Right ventricle myocardium inferior (tissue), 1 donor: ENCODE results near the gene MRPL4. TPM values are rescaled to one million over a fixed set of nuclear protein-coding genes. Genes with fewer than 3 reads are reported as not detected.
"Not testable (repeated sequence)": the region's sequence is repeated elsewhere in the genome, so short reads cannot be mapped to it uniquely, and the experiment has no call there.

Experiments
- ATAC-seq: fragments of 200-7000 bp; cut with Tn5 transposase; one replicate; pipeline ENCODE4 v1.9.1; 2020; ENCODE audit warnings: mild to moderate bottlenecking, moderate library complexity
- DNase-seq: peaks from one replicate; pipeline ENCODE4 v3.0.0; 2021; ENCODE audit errors: missing footprints
- intact Hi-C: fragments of 100-400 bp; cut with DNase I; formaldehyde crosslinking; loops from one replicate; pipeline ENCODE4 v1.11.0; 2022
- total RNA-seq: library from RNA; stranded (reverse); fragmentation: NEBNext Ultra II Directional; extraction: Animal tissue kit (Norgen Biotek cat#: 25700); gene quantifications from one replicate; pipeline ENCODE4 v1.2.1, GENCODE V29; 2021
- donor health status: DM: no; HTN: yes; CAD: no; lungs with severe emphysema.

The MRPL4 gene
- total RNA-seq, 1 donor from 2014 or later, result 70.1 TPM

DNA sequence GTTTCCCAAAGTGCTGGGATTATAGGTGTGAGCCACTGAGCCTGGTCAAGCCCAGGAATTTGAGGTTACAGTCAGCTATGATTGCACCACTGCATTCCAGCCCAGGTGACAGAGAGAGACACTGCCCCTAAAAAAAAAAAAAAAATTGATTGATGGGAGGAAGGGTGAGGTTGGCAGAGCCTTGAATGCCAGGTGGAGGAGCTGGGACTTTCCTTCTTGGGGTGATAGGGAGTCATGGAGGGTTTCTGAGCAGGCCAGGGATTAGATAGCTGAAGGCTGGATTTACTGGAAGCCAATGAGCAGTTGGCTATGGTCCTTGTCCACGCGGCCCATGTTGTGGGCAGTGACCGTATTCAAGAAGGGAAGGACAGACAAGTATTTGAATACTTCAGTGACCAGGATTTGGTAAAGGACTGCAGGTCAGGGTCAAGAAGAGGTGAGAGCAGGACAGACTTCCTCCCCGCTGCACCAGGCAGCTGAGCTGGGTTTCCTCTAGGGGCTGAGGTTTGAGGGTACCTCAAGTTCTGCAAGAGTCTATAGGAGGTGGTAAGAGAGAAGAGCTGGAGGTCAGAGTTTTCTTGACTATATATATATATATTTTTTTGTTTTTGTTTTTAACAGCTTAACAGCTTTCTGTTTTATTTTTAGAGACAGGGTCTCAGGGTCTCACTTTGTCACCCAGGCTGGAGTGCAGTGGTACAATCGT is 27.9 kb downstream of the MRPL4 start:
- DNase-seq, result peak; percentile 32
- no peak for ATAC-seq
- intact Hi-C loops, result no loop called here

DNA sequence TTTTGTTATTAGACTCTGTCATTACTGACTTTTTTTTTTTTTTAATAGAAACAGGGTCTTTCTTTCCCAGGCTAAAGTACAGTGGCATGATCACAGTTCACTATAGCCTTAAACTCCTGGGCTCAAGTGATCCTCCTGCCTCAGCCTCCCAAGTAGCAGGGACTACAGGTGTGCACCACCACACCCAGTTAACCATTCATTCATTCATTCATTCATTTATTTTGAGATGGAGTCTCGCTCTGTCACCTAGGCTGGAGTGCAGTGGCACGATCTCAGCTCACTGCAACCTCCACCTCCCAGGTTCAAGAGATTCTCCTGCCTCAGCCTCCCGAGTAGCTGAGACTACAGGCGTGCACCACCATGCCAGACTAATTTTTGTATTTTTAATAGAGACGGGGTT is 30.0 kb downstream of the MRPL4 start:
- DNase-seq, intact Hi-C loops, ATAC-seq: not testable (repeated sequence)

DNA sequence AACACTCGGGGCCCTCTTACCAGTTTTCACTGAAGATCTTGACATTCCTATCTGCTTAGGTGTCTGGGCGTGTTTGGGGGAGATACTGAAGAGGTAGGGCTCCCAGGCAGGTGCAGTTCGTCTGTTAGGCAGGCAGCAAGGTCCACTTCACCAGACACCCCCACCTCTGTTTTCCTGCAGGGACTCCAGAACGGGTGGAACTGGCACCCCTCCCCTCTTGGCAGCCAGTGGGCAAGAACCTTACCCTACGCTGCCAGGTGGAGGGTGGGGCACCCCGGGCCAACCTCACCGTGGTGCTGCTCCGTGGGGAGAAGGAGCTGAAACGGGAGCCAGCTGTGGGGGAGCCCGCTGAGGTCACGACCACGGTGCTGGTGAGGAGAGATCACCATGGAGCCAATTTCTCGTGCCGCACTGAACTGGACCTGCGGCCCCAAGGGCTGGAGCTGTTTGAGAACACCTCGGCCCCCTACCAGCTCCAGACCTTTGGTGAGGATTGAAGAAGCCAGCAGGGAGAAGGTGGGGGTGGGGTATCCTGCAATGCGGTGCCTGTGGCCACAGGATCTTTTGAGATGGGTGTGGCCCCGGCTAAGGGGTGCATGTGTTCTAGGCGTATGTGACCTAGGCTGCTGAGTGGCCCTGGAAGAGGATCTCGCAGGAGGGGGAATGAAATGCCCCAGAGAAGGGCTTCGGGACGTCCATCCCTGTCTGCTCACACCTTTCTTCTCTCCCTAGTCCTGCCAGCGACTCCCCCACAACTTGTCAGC is 31.5 kb downstream of the MRPL4 start:
- ATAC-seq, result no peak
- intact Hi-C loops, result no loop called here
- peak; percentile 53 for DNase-seq

DNA sequence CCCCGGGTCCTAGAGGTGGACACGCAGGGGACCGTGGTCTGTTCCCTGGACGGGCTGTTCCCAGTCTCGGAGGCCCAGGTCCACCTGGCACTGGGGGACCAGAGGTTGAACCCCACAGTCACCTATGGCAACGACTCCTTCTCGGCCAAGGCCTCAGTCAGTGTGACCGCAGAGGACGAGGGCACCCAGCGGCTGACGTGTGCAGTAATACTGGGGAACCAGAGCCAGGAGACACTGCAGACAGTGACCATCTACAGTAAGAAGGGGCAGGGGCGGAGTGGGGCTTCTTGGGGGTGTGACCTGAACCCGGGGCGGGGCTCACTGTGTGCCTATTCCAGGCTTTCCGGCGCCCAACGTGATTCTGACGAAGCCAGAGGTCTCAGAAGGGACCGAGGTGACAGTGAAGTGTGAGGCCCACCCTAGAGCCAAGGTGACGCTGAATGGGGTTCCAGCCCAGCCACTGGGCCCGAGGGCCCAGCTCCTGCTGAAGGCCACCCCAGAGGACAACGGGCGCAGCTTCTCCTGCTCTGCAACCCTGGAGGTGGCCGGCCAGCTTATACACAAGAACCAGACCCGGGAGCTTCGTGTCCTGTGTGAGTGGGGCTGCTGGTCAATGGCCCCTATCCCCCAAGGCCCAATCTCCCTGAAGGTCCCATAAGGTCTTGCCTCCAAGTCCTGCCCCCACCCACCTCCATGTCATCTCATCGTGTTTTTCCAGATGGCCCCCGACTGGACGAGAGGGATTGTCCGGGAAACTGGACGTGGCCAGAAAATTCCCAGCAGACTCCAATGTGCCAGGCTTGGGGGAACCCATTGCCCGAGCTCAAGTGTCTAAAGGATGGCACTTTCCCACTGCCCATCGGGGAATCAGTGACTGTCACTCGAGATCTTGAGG is 32.3 kb downstream of the MRPL4 start:
- ATAC-seq, result no peak
- peak; percentile 31 for DNase-seq
- intact Hi-C loops, result no loop called here

DNA sequence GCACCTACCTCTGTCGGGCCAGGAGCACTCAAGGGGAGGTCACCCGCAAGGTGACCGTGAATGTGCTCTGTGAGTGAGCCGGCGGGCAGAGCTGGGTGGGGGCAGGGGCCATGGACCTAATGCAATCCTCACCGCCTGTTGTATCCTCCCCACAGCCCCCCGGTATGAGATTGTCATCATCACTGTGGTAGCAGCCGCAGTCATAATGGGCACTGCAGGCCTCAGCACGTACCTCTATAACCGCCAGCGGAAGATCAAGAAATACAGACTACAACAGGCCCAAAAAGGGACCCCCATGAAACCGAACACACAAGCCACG is 32.9 kb downstream of the MRPL4 start:
- no peak for ATAC-seq
- peak; percentile 23 for DNase-seq
- intact Hi-C loops, result no loop called here

DNA sequence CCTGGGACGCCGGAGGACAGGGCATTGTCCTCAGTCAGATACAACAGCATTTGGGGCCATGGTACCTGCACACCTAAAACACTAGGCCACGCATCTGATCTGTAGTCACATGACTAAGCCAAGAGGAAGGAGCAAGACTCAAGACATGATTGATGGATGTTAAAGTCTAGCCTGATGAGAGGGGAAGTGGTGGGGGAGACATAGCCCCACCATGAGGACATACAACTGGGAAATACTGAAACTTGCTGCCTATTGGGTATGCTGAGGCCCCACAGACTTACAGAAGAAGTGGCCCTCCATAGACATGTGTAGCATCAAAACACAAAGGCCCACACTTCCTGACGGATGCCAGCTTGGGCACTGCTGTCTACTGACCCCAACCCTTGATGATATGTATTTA is 33.4 kb downstream of the MRPL4 start:
- ATAC-seq (no peak), DNase-seq (peak; percentile 22)
- intact Hi-C loops, result no loop called here

DNA sequence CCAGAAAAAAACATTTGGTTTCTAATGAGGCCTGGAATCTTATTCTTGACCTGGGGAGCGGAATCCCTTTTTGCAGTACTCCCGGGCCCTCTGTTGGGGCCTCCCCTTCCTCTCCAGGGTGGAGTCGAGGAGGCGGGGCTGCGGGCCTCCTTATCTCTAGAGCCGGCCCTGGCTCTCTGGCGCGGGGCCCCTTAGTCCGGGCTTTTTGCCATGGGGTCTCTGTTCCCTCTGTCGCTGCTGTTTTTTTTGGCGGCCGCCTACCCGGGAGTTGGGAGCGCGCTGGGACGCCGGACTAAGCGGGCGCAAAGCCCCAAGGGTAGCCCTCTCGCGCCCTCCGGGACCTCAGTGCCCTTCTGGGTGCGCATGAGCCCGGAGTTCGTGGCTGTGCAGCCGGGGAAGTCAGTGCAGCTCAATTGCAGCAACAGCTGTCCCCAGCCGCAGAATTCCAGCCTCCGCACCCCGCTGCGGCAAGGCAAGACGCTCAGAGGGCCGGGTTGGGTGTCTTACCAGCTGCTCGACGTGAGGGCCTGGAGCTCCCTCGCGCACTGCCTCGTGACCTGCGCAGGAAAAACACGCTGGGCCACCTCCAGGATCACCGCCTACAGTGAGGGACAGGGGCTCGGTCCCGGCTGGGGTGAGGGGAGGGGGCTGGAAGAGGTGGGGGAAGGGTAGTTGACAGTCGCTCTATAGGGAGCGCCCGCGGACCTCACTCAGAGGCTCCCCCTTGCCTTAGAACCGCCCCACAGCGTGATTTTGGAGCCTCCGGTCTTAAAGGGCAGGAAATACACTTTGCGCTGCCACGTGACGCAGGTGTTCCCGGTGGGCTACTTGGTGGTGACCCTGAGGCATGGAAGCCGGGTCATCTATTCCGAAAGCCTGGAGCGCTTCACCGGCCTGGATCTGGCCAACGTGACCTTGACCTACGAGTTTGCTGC is 35.1 kb downstream of the MRPL4 start, which contains the start of gene ICAM4:
Gene ICAM4, plus strand, starts transcription at position 153 of the 935 bp plus-strand sequence. Its CDS starts 58 bp downstream, at position 211.
- intact Hi-C loops, result no loop called here
- DNase-seq, result peak; percentile 91
- ATAC-seq, result peak; percentile 76

DNA sequence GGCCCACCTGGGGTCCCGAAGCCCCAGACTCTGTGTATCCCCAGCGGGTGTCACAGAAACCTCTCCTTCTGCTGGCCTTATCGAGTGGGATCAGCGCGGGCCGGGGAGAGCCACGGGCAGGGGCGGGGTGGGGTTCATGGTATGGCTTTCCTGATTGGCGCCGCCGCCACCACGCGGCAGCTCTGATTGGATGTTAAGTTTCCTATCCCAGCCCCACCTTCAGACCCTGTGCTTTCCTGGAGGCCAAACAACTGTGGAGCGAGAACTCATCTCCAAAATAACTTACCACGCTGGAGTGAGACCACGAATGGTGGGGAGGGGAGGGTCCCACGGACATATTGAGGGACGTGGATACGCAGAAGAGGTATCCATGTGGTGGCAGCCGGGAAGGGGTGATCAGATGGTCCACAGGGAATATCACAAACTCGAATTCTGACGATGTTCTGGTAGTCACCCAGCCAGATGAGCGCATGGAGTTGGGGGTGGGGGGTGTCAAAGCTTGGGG is 36.7 kb downstream of the MRPL4 start:
- DNase-seq, result peak; percentile 67
- intact Hi-C loops, result no loop called here
- ATAC-seq, result no peak

DNA sequence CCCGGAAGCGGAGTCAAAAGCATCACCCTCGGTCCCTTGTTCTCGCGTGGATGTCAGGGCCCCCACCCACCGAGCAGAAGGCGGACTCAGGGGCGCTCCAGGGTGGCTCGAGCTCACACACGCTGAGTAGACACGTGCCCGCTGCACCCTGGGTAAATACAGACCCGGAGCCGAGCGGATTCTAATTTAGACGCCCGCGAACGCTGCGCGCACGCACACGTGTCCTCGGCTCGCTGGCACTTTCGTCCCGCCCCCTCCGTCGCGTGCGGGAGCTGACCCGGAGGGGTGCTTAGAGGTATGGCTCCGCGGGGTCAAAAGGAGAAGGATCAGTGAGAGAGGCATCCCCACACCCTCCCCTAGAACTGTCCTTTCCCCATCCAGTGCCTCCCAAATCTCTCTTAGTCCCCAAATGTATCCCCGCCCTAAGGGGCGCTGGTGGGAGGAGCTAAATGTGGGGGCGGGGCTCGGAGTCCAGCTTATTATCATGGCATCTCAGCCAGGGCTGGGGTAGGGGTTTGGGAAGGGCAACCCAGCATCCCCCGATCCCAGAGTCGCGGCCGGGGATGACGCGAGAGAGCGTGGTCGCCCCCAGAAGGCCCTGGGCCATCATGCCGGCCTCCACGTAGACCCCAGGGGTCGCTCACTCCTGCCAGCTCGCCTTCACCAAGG is 37.3 kb downstream of the MRPL4 start:
- DNase-seq, result peak; percentile 75
- ATAC-seq, result no peak
- intact Hi-C loops, result no loop called here

DNA sequence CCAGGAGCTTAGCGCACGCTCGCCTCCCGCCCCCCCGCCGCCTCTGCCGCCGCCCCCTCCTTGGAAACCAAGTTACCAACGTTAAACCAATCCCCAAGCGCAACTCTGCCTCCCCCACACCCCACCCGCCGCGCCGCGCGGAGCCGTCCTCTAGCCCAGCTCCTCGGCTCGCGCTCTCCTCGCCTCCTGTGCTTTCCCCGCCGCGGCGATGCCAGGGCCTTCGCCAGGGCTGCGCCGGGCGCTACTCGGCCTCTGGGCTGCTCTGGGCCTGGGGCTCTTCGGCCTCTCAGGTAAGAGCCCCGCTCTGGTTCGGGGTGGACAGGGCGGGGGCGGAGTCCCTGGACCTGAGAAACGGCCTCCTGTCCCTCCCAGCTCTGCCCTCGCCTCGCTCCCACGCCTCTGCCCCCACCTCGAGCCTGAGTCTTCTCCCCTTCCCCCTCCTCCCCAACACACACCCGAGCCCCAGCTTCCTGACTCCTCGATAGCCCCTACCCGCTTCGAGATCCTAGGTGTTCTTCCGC is 37.9 kb downstream of the MRPL4 start, which contains the start of gene ICAM5:
Gene ICAM5, plus strand, starts transcription at position 117 of the 521 bp plus-strand sequence. Its CDS starts 92 bp downstream, at position 209.
- no peak for ATAC-seq
- DNase-seq, result peak; percentile 65
- intact Hi-C loops, result no loop called here

DNA sequence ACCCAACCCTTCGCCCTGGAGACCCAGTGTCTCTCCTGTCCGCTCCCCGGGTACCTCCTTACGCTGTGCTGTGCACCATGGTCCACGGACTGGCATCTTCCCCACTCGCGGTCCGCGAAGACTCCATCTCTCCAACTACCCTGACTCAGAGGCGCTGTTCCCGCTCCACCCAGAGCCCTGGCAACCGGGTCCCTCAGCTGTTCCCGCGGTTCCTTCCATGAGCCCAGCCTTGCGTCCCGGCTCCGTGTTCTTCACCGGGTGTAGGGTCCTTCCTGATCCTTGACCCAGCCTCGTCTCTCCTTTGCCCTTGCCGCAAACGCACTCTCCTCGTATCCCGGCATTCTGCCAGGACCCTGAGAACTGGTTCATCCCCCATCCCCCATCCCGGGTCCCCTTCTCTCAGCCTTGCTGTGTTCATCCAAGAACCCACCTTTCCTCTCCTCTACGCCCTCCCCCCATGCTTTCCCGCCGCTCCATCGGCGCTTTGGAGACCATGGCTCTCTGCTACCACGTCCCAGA is 38.4 kb downstream of the MRPL4 start:
- peak; percentile 55 for DNase-seq
- intact Hi-C loops, result no loop called here
- ATAC-seq, result no peak

DNA sequence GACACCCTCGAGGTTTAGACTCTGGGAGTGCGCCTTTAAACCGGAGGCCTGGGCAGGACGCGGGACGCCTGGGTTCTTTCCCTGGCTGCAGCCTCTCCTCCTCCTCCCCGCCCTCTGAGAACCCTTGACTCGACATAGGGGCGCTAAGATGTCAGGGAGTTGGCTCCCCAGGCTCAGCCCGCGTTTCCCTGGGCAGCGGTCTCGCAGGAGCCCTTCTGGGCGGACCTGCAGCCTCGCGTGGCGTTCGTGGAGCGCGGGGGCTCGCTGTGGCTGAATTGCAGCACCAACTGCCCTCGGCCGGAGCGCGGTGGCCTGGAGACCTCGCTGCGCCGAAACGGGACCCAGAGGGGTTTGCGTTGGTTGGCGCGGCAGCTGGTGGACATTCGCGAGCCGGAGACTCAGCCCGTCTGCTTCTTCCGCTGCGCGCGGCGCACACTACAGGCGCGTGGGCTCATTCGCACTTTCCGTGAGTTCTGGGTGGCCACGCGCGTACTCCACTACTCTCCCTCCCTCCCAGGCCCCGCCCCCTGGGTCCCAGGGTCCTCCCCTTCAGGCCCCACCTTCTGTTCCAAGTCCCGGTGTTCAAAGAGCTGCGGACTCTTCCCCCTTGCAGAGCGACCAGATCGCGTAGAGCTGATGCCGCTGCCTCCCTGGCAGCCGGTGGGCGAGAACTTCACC is 39.0 kb downstream of the MRPL4 start:
- intact Hi-C loops, result no loop called here
- peak; percentile 51 for ATAC-seq
- peak; percentile 91 for DNase-seq

DNA sequence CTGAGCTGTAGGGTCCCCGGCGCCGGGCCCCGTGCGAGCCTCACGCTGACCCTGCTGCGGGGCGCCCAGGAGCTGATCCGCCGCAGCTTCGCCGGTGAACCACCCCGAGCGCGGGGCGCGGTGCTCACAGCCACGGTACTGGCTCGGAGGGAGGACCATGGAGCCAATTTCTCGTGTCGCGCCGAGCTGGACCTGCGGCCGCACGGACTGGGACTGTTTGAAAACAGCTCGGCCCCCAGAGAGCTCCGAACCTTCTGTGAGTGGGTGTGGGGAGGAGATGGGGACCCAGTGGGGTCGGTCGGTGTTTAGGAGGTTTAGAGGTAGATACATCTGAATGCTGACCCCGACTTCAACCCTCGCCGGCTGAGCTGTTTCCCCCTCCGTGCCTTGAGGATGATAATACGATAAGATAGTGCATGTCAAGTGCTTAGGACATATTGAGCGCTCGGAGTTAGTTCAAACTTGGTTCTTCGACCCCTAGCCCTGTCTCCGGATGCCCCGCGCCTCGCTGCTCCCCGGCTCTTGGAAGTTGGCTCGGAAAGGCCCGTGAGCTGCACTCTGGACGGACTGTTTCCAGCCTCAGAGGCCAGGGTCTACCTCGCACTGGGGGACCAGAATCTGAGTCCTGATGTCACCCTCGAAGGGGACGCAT is 39.7 kb downstream of the MRPL4 start:
- no peak for ATAC-seq
- intact Hi-C loops, result no loop called here
- DNase-seq, result no peak

DNA sequence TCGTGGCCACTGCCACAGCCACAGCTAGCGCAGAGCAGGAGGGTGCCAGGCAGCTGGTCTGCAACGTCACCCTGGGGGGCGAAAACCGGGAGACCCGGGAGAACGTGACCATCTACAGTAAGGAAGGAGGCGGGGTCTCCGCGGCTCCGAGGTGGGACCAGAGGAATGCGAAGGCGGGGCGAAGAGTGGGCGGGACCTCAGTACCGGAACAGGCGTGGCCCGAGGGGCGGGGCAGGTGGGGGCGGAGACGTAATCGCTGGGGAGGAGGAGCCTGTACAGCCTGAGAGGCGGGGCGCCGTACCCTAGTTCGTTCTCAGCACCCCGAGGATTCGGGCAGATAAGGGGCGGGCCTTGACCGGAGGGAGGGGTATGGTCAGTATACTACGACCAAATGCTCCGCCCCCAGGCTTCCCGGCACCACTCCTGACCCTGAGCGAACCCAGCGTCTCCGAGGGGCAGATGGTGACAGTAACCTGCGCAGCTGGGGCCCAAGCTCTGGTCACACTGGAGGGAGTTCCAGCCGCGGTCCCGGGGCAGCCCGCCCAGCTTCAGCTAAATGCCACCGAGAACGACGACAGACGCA is 40.3 kb downstream of the MRPL4 start:
- ATAC-seq (peak; percentile 63), DNase-seq (peak; percentile 91)
- intact Hi-C loops, result no loop called here

DNA sequence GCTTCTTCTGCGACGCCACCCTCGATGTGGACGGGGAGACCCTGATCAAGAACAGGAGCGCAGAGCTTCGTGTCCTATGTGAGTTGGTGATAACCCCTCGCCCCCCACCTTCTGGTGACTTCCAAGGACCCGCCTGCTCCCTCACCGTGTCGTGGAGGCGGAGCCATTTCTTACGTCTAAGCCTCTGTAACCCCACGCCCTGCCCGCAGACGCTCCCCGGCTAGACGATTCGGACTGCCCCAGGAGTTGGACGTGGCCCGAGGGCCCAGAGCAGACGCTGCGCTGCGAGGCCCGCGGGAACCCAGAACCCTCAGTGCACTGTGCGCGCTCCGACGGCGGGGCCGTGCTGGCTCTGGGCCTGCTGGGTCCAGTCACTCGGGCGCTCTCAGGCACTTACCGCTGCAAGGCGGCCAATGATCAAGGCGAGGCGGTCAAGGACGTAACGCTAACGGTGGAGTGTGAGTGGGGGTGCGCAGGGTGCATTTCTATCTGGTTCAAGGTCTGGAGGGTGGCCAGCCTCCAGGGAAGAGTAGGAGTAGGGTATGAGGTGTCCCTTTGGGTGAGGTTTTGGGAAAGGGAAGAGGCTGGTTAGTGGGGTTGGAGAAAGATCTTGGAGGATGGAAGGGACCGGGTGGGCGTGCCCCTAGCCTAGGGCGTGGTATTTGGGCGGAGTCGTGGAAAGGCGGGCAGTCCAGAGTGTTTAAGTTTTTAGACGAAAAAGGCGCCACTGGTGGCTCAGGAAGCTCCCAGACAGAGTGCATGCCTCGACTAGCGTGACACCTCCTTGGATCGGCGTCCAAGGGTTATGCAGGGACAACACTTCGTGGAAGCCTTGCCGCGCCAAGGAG is 41.0 kb downstream of the MRPL4 start:
- peak; percentile 70 for DNase-seq
- no peak for ATAC-seq
- intact Hi-C loops, result no loop called here
